Measurements from ENCODE around the gene RPA3. TPM values are rescaled to one million over a fixed set of nuclear protein-coding genes. Genes with fewer than 3 reads are reported as not detected.

Gene RPA3
- total RNA-seq, 1 experiment from 2014 or later, result 38.9 TPM

- no TSS peak for BruUV-seq (replicated peaks)
- no peaks in the 10 kb centered on the region for H3K79me2 ChIP-seq (ENCODE audit: low read length)
- H3K36me3 ChIP-seq (ENCODE audit: low read depth, low read length), result no peaks in the 10 kb centered on the region
- ChIA-PET CTCF (no interaction called here), POLR2A (ENCODE audit: unreplicated experiment) (no interaction called here)
- H2AFZ ChIP-seq (ENCODE audit: low read length), result no peak overlapping the region
- no peaks in the 10 kb centered on the region for H3F3A ChIP-seq (ENCODE audit: low read length, unreplicated experiment)
- no peaks in the 10 kb centered on the region for H4K20me1 ChIP-seq (ENCODE audit: low read length)
- TF ChIP-seq CTCF (conservative IDR thresholded peaks at IDR 0.05; ENCODE audit: low read depth, low read length) (no peak), EZH2phosphoT487 (IDR thresholded peaks at IDR 0.05; ENCODE audit: borderline replicate concordance, low read length) (no peak), EZH2 (IDR thresholded peaks at IDR 0.05; ENCODE audit: low read length, unreplicated experiment) (no peak)
- DNase-seq, result no peak
- ATAC-seq, result no peak
- no peak overlapping the region for H3K9ac ChIP-seq (ENCODE audit: low read length)
- no peaks in the 10 kb centered on the region for H3K9me3 ChIP-seq (ENCODE audit: low read length)
- no peak overlapping the region for H3K4me2 ChIP-seq (ENCODE audit: low read length)
- no peak overlapping the region for H3K27ac ChIP-seq (ENCODE audit: low read length)
- H3K4me3 ChIP-seq (ENCODE audit: low read length), result no peak overlapping the region
- intact Hi-C loops (cut with micrococcal nuclease), result no loop called here
- no peaks in the 10 kb centered on the region for H3K9me2 ChIP-seq (replicated peaks; ENCODE audit: low read length)
- H3K27me3 ChIP-seq (ENCODE audit: low read length), result no peaks in the 10 kb centered on the region
- no peaks in the 10 kb centered on the region for H3K4me1 ChIP-seq (ENCODE audit: insufficient read depth, low read length)
These were observed 30.1 kb downstream of the RPA3 start for GRCh38 chr7:7688310-7688709.

GRCh38 chr7:7687800-7688199 lies 30.6 kb downstream of the RPA3 start:
- H3K9me3 ChIP-seq (ENCODE audit: low read length), result no peaks in the 10 kb centered on the region
- TF ChIP-seq EZH2 (IDR thresholded peaks at IDR 0.05; ENCODE audit: low read length, unreplicated experiment) (no peak), CTCF (conservative IDR thresholded peaks at IDR 0.05; ENCODE audit: low read depth, low read length) (no peak), EZH2phosphoT487 (IDR thresholded peaks at IDR 0.05; ENCODE audit: borderline replicate concordance, low read length) (no peak)
- H3K9ac ChIP-seq (ENCODE audit: low read length), result no peak overlapping the region
- H2AFZ ChIP-seq (ENCODE audit: low read length), result no peak overlapping the region
- BruUV-seq (replicated peaks), result no TSS peak
- no peak overlapping the region for H3K4me3 ChIP-seq (ENCODE audit: low read length)
- DNase-seq, result no peak
- ATAC-seq, result no peak
- H4K20me1 ChIP-seq (ENCODE audit: low read length), result no peaks in the 10 kb centered on the region
- H3K27me3 ChIP-seq (ENCODE audit: low read length), result no peaks in the 10 kb centered on the region
- H3K36me3 ChIP-seq (ENCODE audit: low read depth, low read length), result no peaks in the 10 kb centered on the region
- no peaks in the 10 kb centered on the region for H3K4me1 ChIP-seq (ENCODE audit: insufficient read depth, low read length)
- intact Hi-C loops (cut with micrococcal nuclease), result no loop called here
- CTCF ChIA-PET, result no interaction called here
- no peaks in the 10 kb centered on the region for H3K9me2 ChIP-seq (replicated peaks; ENCODE audit: low read length)
- POLR2A ChIA-PET (ENCODE audit: unreplicated experiment), result no interaction called here
- no peak overlapping the region for H3K4me2 ChIP-seq (ENCODE audit: low read length)
- no peaks in the 10 kb centered on the region for H3K79me2 ChIP-seq (ENCODE audit: low read length)
- no peak overlapping the region for H3K27ac ChIP-seq (ENCODE audit: low read length)
- H3F3A ChIP-seq (ENCODE audit: low read length, unreplicated experiment), result no peaks in the 10 kb centered on the region

- Histone ChIP-seq H2AFZ (ENCODE audit: low read length) (no peak overlapping the region), H3K9ac (ENCODE audit: low read length) (no peak overlapping the region), H3K4me1 (ENCODE audit: insufficient read depth, low read length) (no peaks in the 10 kb centered on the region), H3K4me3 (ENCODE audit: low read length) (no peak overlapping the region), H3F3A (ENCODE audit: low read length, unreplicated experiment) (no peaks in the 10 kb centered on the region), H3K27me3 (ENCODE audit: low read length) (no peaks in the 10 kb centered on the region), H3K9me3 (ENCODE audit: low read length) (no peaks in the 10 kb centered on the region), H3K79me2 (ENCODE audit: low read length) (no peaks in the 10 kb centered on the region), H3K9me2 (replicated peaks; ENCODE audit: low read length) (no peaks in the 10 kb centered on the region), H3K27ac (ENCODE audit: low read length) (no peak overlapping the region), H3K36me3 (ENCODE audit: low read depth, low read length) (no peaks in the 10 kb centered on the region), H3K4me2 (ENCODE audit: low read length) (no peak overlapping the region), H4K20me1 (ENCODE audit: low read length) (no peaks in the 10 kb centered on the region)
- intact Hi-C loops (cut with micrococcal nuclease), result no loop called here
- ATAC-seq (no peak), DNase-seq (no peak)
- TF ChIP-seq CTCF (conservative IDR thresholded peaks at IDR 0.05; ENCODE audit: low read depth, low read length) (no peak), EZH2 (IDR thresholded peaks at IDR 0.05; ENCODE audit: low read length, unreplicated experiment) (no peak), EZH2phosphoT487 (IDR thresholded peaks at IDR 0.05; ENCODE audit: borderline replicate concordance, low read length) (no peak)
- POLR2A ChIA-PET (ENCODE audit: unreplicated experiment), result no interaction called here
- no TSS peak for BruUV-seq (replicated peaks)
- CTCF ChIA-PET, result no interaction called here
These were observed 31.4 kb downstream of the RPA3 start for GRCh38 chr7:7686811-7687508.
